Measurements from ENCODE around the gene GDF15. TPM values are rescaled to one million over a fixed set of nuclear protein-coding genes. Genes with fewer than 3 reads are reported as not detected.

Gene GDF15
- total and polyA plus RNA-seq, 2 donors (not counting 3 experiments of a cell fraction or from before 2014, with no cell fraction given): 165 to 206 TPM

- Histone ChIP-seq H3K9me1 (replicated peaks; ENCODE audit: control insufficient read depth, extremely low read depth, insufficient read depth, low read length) (no peaks in the 10 kb centered on the region), H2AFZ (ENCODE audit: low read depth, low read length) (peak overlapping the region; percentile 5), H3K9ac (replicated peaks; ENCODE audit: extremely low read depth, insufficient read depth, low read length) (peak overlapping the region; percentile 5), H3K79me2 (ENCODE audit: control insufficient read depth, insufficient read depth, low read length) (peaks cover 26% of the 10 kb centered on the region), H3K27ac (ENCODE audit: insufficient read depth, low read depth, low read length) (peak overlapping the region; percentile 69), H3K4me1 (ENCODE audit: control insufficient read depth, extremely low read depth, insufficient read depth, low read length) (peaks cover 15% of the 10 kb centered on the region), H3K9me3 (replicated peaks; ENCODE audit: control insufficient read depth, insufficient read depth, low read length) (no peaks in the 10 kb centered on the region), H3K4me2 (ENCODE audit: insufficient read depth, low read length) (peak overlapping the region; percentile 35), H4K20me1 (replicated peaks; ENCODE audit: control insufficient read depth, extremely low read depth, insufficient read depth, low read length) (no peaks in the 10 kb centered on the region), H3K4me3 (replicated peaks in 1 of 3; ENCODE audit: insufficient read depth in 1 of 3, low read depth in 1 of 3, low read length in 3 of 3) (no peak overlapping the region), H3K27me3 (ENCODE audit: control insufficient read depth in 2 of 2, insufficient read depth in 2 of 2, low read length in 2 of 2) (no peaks in the 10 kb centered on the region), H3K36me3 (ENCODE audit: control insufficient read depth in 2 of 2, extremely low read depth in 1 of 2, insufficient read depth in 2 of 2, low read length in 2 of 2) (peaks cover 0 to 9% of the 10 kb centered on the region in 2 experiments)
- FAIRE-seq (no peak), DNase-seq (ENCODE audit: low read depth, low spot score) (no peak)
- TF ChIP-seq, protein P1, sequence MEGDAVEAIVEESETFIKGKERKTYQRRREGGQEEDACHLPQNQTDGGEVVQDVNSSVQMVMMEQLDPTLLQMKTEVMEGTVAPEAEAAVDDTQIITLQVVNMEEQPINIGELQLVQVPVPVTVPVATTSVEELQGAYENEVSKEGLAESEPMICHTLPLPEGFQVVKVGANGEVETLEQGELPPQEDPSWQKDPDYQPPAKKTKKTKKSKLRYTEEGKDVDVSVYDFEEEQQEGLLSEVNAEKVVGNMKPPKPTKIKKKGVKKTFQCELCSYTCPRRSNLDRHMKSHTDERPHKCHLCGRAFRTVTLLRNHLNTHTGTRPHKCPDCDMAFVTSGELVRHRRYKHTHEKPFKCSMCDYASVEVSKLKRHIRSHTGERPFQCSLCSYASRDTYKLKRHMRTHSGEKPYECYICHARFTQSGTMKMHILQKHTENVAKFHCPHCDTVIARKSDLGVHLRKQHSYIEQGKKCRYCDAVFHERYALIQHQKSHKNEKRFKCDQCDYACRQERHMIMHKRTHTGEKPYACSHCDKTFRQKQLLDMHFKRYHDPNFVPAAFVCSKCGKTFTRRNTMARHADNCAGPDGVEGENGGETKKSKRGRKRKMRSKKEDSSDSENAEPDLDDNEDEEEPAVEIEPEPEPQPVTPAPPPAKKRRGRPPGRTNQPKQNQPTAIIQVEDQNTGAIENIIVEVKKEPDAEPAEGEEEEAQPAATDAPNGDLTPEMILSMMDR (IDR thresholded peaks at IDR 0.05; ENCODE audit: extremely low read depth in 1 of 2, insufficient read depth in 1 of 2, low read depth in 1 of 2, low read length in 2 of 2): no peak
- TF ChIP-seq, protein P2, sequence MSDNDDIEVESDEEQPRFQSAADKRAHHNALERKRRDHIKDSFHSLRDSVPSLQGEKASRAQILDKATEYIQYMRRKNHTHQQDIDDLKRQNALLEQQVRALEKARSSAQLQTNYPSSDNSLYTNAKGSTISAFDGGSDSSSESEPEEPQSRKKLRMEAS (IDR thresholded peaks at IDR 0.05; ENCODE audit: insufficient read depth, insufficient read length): no peak
- TF ChIP-seq FOS (IDR thresholded peaks at IDR 0.05; ENCODE audit: borderline replicate concordance, insufficient read depth, low read length) (no peak), EZH2 (IDR thresholded peaks at IDR 0.05; ENCODE audit: borderline replicate concordance, low read depth, low read length, severe bottlenecking) (no peak), POLR2AphosphoS5 (IDR thresholded peaks at IDR 0.05; ENCODE audit: insufficient read depth, low read depth, low read length) (no peak), GATA2 (IDR thresholded peaks at IDR 0.05; ENCODE audit: insufficient read depth, insufficient read length, low read depth, low read length) (no peak), JUN (IDR thresholded peaks at IDR 0.05; ENCODE audit: borderline replicate concordance, insufficient read depth, insufficient read length, low read depth) (no peak), POLR2A (IDR thresholded peaks at IDR 0.05; ENCODE audit: low read depth, low read length) (no peak), MYC (IDR thresholded peaks at IDR 0.05; ENCODE audit: low read depth, low read length) (no peak)
- dilution Hi-C loops (cut with MboI; ENCODE audit: extremely low pct_ligation_motif_present, low sequenced_read_pairs): no loop called here
- intact Hi-C loops (cut with micrococcal nuclease): no loop called here
- POLR2A ChIA-PET: interaction anchor here (0.6 to 3.6 kb wide), 25 partner anchors 9 to 161 kb away, joined by 3 to 87 read pairs (median 6); partner anchors contain the start of genes JUND, LSM4 and SSBP4
- CTCF ChIA-PET: interaction anchor here (0.5 to 9.4 kb wide), 31 partner anchors 8 to 177 kb away, joined by 3 to 115 read pairs (median 6); partner anchors contain the start of genes JUND, LRRC25, LSM4 and SSBP4
- no TSS peak for BruUV-seq (replicated peaks)
Observed at GRCh38 chr19:18385359-18385674, 641 bp upstream of the GDF15 start.

Measured in endothelial cell of umbilical vein (primary cell).